Vagina (tissue), 2 donors: ENCODE results near the gene NOTCH1. TPM values are rescaled to one million over a fixed set of nuclear protein-coding genes. Genes with fewer than 3 reads are reported as not detected.

Source experiments
- DNase-seq, 2 donors: peaks; one replicate each; pipeline ENCODE4 v3.0.0-alpha.2; 2017; ENCODE audit errors: extremely low spot score in 2 of 2
- H3K27ac ChIP-seq: fragments of 200-600 bp; sonication (generic); one replicate; pipeline ENCODE4 v1.5.1; 2019
- H3K27me3 ChIP-seq: fragments of 200-600 bp; sonication (generic); one replicate; pipeline ENCODE4 v1.5.1; 2019
- H3K36me3 ChIP-seq, 2 donors: fragments of 200-600 bp; sonication (generic); one replicate each; pipeline ENCODE4 v1.5.1; 2017 to 2019
- H3K4me1 ChIP-seq: fragments of 200-600 bp; sonication (generic); one replicate; pipeline ENCODE4 v1.5.1; 2019
- H3K4me3 ChIP-seq, 2 donors: fragments of 200-600 bp; sonication (generic); 1 replicate in 1 of 2; 2 replicates in 1 of 2; pipeline ENCODE4 v1.5.1; 2016 to 2019
- H3K9me3 ChIP-seq: fragments of 200-600 bp; sonication (generic); one replicate; pipeline ENCODE4 v1.5.1; 2019
- CTCF ChIP-seq, 3 experiments: fragments of 450-650 bp in 2 of 3; fragments of 200-600 bp in 1 of 3; sonication (generic) in 1 of 3; IDR thresholded peaks; one replicate each; pipeline ENCODE4 v1.5.1; 2017 to 2019; ENCODE audit warnings: antibody characterized with exemption in 3 of 3, mild to moderate bottlenecking in 2 of 3, moderate library complexity in 2 of 3
- POLR2A ChIP-seq, 2 donors: fragments of 450-650 bp; IDR thresholded peaks; one replicate each; pipeline ENCODE4 v1.6.1; 2017; ENCODE audit warnings: antibody characterized with exemption in 2 of 2, mild to moderate bottlenecking in 2 of 2, moderate library complexity in 2 of 2
- POLR2AphosphoS5 ChIP-seq, 2 donors: sonication (generic); formaldehyde crosslinking; IDR thresholded peaks; one replicate each; pipeline ENCODE4 v1.9.0; 2017; ENCODE audit warnings: antibody characterized with exemption in 2 of 2, mild to moderate bottlenecking in 2 of 2, low read depth in 1 of 2; ENCODE audit not compliant: insufficient read depth in 1 of 2
- intact Hi-C: fragments of 100-400 bp; cut with DNase I; formaldehyde crosslinking; loops from one replicate; pipeline ENCODE4 v1.15.1; 2023
- total RNA-seq: library from RNA; depleted of rRNA; stranded (reverse); fragments of >200 nt; gene quantifications from one replicate; pipeline ENCODE4 v1.2.3, GENCODE V29; 2016

The NOTCH1 gene
- total RNA-seq, 1 donor from 2014 or later: 67.0 TPM

GRCh38 chr9:136569526-136570148, 23.8 kb upstream of the NOTCH1 start:
- Histone ChIP-seq H3K4me1 (peaks cover 56% of the 10 kb centered on the region), H3K27me3 (no peaks in the 10 kb centered on the region), H3K4me3 (no peak overlapping the region), H3K9me3 (no peaks in the 10 kb centered on the region), H3K27ac (peak overlapping the region; percentile 90), H3K36me3 (no peaks in the 10 kb centered on the region)
- intact Hi-C loops: no loop called here
- no peak for DNase-seq
- no peak for TF ChIP-seq POLR2AphosphoS5 (IDR thresholded peaks at IDR 0.05; ENCODE audit: insufficient read depth in 1 of 2, low read depth in 1 of 2)
- no peak for TF ChIP-seq CTCF (IDR thresholded peaks at IDR 0.05)
- no peak for TF ChIP-seq POLR2A (IDR thresholded peaks at IDR 0.05)

- Histone ChIP-seq H3K27me3 (no peaks in the 10 kb centered on the region), H3K4me1 (peaks cover 68% of the 10 kb centered on the region), H3K36me3 (no peaks in the 10 kb centered on the region), H3K4me3 (no peak overlapping the region), H3K27ac (peak overlapping the region; percentile 90), H3K9me3 (no peaks in the 10 kb centered on the region)
- TF ChIP-seq CTCF (IDR thresholded peaks at IDR 0.05): no peak
- TF ChIP-seq POLR2AphosphoS5 (IDR thresholded peaks at IDR 0.05; ENCODE audit: insufficient read depth in 1 of 2, low read depth in 1 of 2): peak in 1 of 2 donors; percentile 35
- intact Hi-C loops: no loop called here
- no peak for DNase-seq
Observed at GRCh38 chr9:136568288-136569081, 22.6 kb upstream of the NOTCH1 start.

- H3K4me3 ChIP-seq: no peak overlapping the region
- TF ChIP-seq POLR2AphosphoS5 (IDR thresholded peaks at IDR 0.05; ENCODE audit: insufficient read depth in 1 of 2, low read depth in 1 of 2) (peak; percentile 65 to 76), CTCF (IDR thresholded peaks at IDR 0.05) (no peak), POLR2A (IDR thresholded peaks at IDR 0.05) (no peak)
- intact Hi-C loops: no loop called here
- no peaks in the 10 kb centered on the region for H3K36me3 ChIP-seq
- peak overlapping the region; percentile 90 for H3K27ac ChIP-seq
- no peaks in the 10 kb centered on the region for H3K27me3 ChIP-seq
- no peaks in the 10 kb centered on the region for H3K9me3 ChIP-seq
- no peak for DNase-seq
- H3K4me1 ChIP-seq: peaks cover 75% of the 10 kb centered on the region
Observed at GRCh38 chr9:136567651-136568287, 21.9 kb upstream of the NOTCH1 start.

DNA sequence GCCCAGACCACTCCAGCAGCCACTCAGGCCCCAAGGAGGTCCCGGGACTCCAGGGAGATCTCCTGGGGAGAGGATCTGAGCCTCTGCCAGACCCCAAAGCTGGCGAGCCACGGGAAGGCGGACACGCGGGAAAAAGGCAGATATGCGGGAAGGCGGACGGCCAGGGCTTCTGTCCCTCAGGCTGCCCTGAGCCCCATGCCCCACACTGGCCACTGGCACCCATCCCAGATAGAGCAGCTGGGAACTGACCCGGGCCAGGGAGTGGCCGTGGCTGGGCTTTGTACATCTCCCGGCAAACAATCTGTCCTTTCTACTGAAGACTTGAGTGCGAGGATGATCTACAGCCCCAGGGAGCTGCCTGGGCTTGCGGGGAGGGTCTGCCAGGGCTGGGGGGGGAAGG, 21.1 kb upstream of the NOTCH1 start:
- DNase-seq: no peak

GRCh38 chr9:136566553-136566895, 20.7 kb upstream of the NOTCH1 start:
- TF ChIP-seq POLR2AphosphoS5 (IDR thresholded peaks at IDR 0.05; ENCODE audit: insufficient read depth in 1 of 2, low read depth in 1 of 2): no peak
- H3K4me1 ChIP-seq: peaks cover 70% of the 10 kb centered on the region
- intact Hi-C loops: no loop called here

More for the DNA sequence above, 21.1 kb upstream of the NOTCH1 start:
- Histone ChIP-seq H3K27me3 (no peaks in the 10 kb centered on the region), H3K36me3 (no peaks in the 10 kb centered on the region), H3K4me3 (no peak overlapping the region), H3K4me1 (peaks cover 73% of the 10 kb centered on the region), H3K27ac (peak overlapping the region; percentile 90), H3K9me3 (no peaks in the 10 kb centered on the region)
- intact Hi-C loops: no loop called here
- TF ChIP-seq POLR2AphosphoS5 (IDR thresholded peaks at IDR 0.05; ENCODE audit: insufficient read depth in 1 of 2, low read depth in 1 of 2) (peak in 1 of 2 donors; percentile 37), POLR2A (IDR thresholded peaks at IDR 0.05) (no peak)

More at GRCh38 chr9:136566553-136566895, 20.7 kb upstream of the NOTCH1 start:
- no peaks in the 10 kb centered on the region for H3K27me3 ChIP-seq
- H3K27ac ChIP-seq: peak overlapping the region; percentile 90
- no peaks in the 10 kb centered on the region for H3K9me3 ChIP-seq
- H3K4me3 ChIP-seq: no peak overlapping the region
- H3K36me3 ChIP-seq: no peaks in the 10 kb centered on the region
- no peak for DNase-seq
